ENCODE data around the gene APLP2. TPM values are rescaled to one million over a fixed set of nuclear protein-coding genes. Genes with fewer than 3 reads are reported as not detected.

Gene APLP2
- total and polyA plus RNA-seq, 2 experiments from 2014 or later = 481 to 485 TPM

DNA sequence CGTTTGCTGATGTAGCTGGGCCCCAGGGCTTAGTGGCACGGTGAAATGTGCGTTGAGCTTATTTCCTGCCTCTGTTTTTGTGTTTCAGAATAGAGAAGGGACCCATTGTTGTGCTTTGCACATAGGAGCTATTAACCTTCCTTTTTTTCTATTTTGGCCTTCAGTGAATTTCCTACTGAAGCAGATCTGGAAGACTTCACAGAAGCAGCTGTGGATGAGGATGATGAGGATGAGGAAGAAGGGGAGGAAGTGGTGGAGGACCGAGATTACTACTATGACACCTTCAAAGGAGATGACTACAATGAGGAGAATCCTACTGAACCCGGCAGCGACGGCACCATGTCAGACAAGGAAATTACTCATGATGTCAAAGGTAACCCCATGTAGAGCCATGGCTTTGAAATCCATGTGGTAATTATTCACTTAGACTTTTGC lies 52.5 kb downstream of the APLP2 start:
- no peak overlapping the region for H2AFZ ChIP-seq
- H3K9me3 ChIP-seq (ENCODE audit: low read depth) = no peaks in the 10 kb centered on the region
- H4K20me1 ChIP-seq (ENCODE audit: insufficient read depth, poor library complexity, severe bottlenecking) = no peaks in the 10 kb centered on the region
- no peak for DNase-seq (ENCODE audit: low spot score)
- H3K79me2 ChIP-seq = peaks cover 41% of the 10 kb centered on the region
- H3K4me1 ChIP-seq (ENCODE audit: insufficient read depth) = peaks cover 5% of the 10 kb centered on the region
- H3K27me3 ChIP-seq = no peaks in the 10 kb centered on the region
- no peaks in the 10 kb centered on the region for H3K9me2 ChIP-seq (replicated peaks; ENCODE audit: insufficient read depth)
- no peak overlapping the region for H3K4me2 ChIP-seq
- no peak overlapping the region for H3K4me3 ChIP-seq
- TF ChIP-seq EZH2phosphoT487 (IDR thresholded peaks at IDR 0.05; ENCODE audit: low read depth, severe bottlenecking, unreplicated experiment) (no peak), EZH2 (IDR thresholded peaks at IDR 0.05; ENCODE audit: borderline replicate concordance) (no peak)
- TF ChIP-seq, protein P1, sequence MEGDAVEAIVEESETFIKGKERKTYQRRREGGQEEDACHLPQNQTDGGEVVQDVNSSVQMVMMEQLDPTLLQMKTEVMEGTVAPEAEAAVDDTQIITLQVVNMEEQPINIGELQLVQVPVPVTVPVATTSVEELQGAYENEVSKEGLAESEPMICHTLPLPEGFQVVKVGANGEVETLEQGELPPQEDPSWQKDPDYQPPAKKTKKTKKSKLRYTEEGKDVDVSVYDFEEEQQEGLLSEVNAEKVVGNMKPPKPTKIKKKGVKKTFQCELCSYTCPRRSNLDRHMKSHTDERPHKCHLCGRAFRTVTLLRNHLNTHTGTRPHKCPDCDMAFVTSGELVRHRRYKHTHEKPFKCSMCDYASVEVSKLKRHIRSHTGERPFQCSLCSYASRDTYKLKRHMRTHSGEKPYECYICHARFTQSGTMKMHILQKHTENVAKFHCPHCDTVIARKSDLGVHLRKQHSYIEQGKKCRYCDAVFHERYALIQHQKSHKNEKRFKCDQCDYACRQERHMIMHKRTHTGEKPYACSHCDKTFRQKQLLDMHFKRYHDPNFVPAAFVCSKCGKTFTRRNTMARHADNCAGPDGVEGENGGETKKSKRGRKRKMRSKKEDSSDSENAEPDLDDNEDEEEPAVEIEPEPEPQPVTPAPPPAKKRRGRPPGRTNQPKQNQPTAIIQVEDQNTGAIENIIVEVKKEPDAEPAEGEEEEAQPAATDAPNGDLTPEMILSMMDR (IDR thresholded peaks at IDR 0.05; ENCODE audit: poor library complexity) = no peak
- 94% methylated on average over 7 of the region's 7 CpGs for WGBS (ENCODE audit: low lambda C conversion rate, missing lambda C conversion rate)
- no peaks in the 10 kb centered on the region for H3K36me3 ChIP-seq (replicated peaks; ENCODE audit: insufficient read depth, low read depth)
- H3K27ac ChIP-seq = no peak overlapping the region

DNA sequence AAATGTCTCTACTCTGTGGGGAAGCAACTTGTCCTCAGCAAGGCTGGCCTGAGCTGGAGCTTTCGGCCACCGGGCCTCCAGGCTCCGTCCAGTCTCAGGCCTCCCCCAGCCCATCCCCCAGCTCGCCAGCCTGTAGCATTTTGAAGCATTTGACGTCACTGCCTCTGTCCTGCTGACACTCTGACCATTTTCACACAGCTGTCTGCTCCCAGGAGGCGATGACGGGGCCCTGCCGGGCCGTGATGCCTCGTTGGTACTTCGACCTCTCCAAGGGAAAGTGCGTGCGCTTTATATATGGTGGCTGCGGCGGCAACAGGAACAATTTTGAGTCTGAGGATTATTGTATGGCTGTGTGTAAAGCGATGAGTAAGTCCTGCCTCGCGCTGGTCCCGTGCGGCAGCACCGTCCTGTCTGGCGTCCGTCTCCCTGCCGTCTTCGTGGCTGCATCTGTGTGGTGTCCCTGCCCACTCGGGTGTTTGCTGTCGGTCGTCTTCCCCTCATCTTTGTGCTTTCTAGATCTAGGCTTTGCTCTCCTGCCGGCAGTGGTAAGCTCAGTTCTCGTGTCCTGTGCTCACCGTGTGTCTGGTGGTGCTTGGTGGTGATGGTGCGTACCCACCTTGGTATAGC lies 53.8 kb downstream of the APLP2 start:
- Histone ChIP-seq H3K79me2 (peaks cover 30% of the 10 kb centered on the region), H3K36me3 (replicated peaks; ENCODE audit: insufficient read depth, low read depth) (no peaks in the 10 kb centered on the region), H3K27me3 (no peaks in the 10 kb centered on the region), H2AFZ (no peak overlapping the region), H3K4me2 (no peak overlapping the region), H4K20me1 (ENCODE audit: insufficient read depth, poor library complexity, severe bottlenecking) (no peaks in the 10 kb centered on the region), H3K4me1 (ENCODE audit: insufficient read depth) (peaks cover 5% of the 10 kb centered on the region), H3K27ac (peak overlapping the region; percentile 74), H3K9me3 (ENCODE audit: low read depth) (no peaks in the 10 kb centered on the region), H3K9me2 (replicated peaks; ENCODE audit: insufficient read depth) (no peaks in the 10 kb centered on the region), H3K4me3 (no peak overlapping the region)
- WGBS (ENCODE audit: low lambda C conversion rate, missing lambda C conversion rate) = 92% methylated on average over 32 of the region's 32 CpGs
- no peak for DNase-seq (ENCODE audit: low spot score)
- TF ChIP-seq EZH2phosphoT487 (IDR thresholded peaks at IDR 0.05; ENCODE audit: low read depth, severe bottlenecking, unreplicated experiment) = no peak
- TF ChIP-seq, protein P1 (IDR thresholded peaks at IDR 0.05; ENCODE audit: poor library complexity) = no peak
- no peak for TF ChIP-seq EZH2 (IDR thresholded peaks at IDR 0.05; ENCODE audit: borderline replicate concordance)

DNA sequence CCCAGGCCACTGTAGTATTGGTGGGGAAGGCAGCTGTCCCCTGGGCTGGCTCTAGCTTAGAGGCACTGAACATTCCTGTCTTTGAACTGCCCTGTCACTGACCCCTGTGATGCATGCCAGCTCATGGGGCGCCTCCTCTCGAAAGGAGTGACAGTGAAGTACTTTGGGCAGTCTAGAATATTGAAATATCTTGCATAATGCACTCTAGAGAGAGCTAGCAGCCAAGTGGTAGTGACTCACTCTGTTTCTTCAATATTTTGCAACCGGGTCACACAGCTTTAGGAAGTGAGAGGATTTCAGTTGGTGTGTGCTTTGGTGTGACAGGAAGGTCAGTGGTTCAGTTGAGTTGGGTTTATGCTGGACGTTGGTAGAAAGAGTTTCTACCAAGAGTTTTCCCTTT lies 54.4 kb downstream of the APLP2 start:
- WGBS (ENCODE audit: low lambda C conversion rate, missing lambda C conversion rate) = 52% methylated on average over 4 of the region's 4 CpGs
- no peak overlapping the region for H2AFZ ChIP-seq
- no peaks in the 10 kb centered on the region for H3K9me2 ChIP-seq (replicated peaks; ENCODE audit: insufficient read depth)
- no peaks in the 10 kb centered on the region for H3K27me3 ChIP-seq
- no peak overlapping the region for H3K4me3 ChIP-seq
- H3K79me2 ChIP-seq = peaks cover 27% of the 10 kb centered on the region
- no peaks in the 10 kb centered on the region for H3K36me3 ChIP-seq (replicated peaks; ENCODE audit: insufficient read depth, low read depth)
- TF ChIP-seq, protein P1 (IDR thresholded peaks at IDR 0.05; ENCODE audit: poor library complexity) = no peak
- TF ChIP-seq EZH2 (IDR thresholded peaks at IDR 0.05; ENCODE audit: borderline replicate concordance) (no peak), EZH2phosphoT487 (IDR thresholded peaks at IDR 0.05; ENCODE audit: low read depth, severe bottlenecking, unreplicated experiment) (no peak)
- H3K4me2 ChIP-seq = no peak overlapping the region
- H3K9me3 ChIP-seq (ENCODE audit: low read depth) = no peaks in the 10 kb centered on the region
- peaks cover 5% of the 10 kb centered on the region for H3K4me1 ChIP-seq (ENCODE audit: insufficient read depth)
- no peaks in the 10 kb centered on the region for H4K20me1 ChIP-seq (ENCODE audit: insufficient read depth, poor library complexity, severe bottlenecking)
- H3K27ac ChIP-seq = peak overlapping the region; percentile 74
- peak; percentile 62 for DNase-seq (ENCODE audit: low spot score)

Data from hepatocyte (in vitro differentiated cells).